K562 (cell line): ENCODE data around the gene CENPV. TPM values are rescaled to one million over a fixed set of nuclear protein-coding genes. Genes with fewer than 3 reads are reported as not detected.

Experiments used
- ATAC-seq: fragments of 200-7000 bp; cut with Tn5 transposase; 3 replicates; pipeline ENCODE4 v1.9.1; 2020; ENCODE audit warnings: moderate library complexity
- BruUV-seq: library from RNA; stranded (reverse); fragments of 400-500 nt; replicated peaks from 2 replicates; lab custom pipeline; 2021; lab: Mats Ljungman, UMichigan
- CTCF ChIA-PET: fragments of 300-600 bp; formaldehyde crosslinking; extraction: SDS; loops from one replicate; lab custom pipeline; 2021; ENCODE audit warnings: low intra/inter-chr PET ratio; lab: Yijun Ruan, JAX
- POLR2A ChIA-PET: fragments of 300-600, 350-650 bp; sonication (Branson Sonifier 250); formaldehyde crosslinking; extraction: SDS; loops from one replicate; lab custom pipeline; 2021; ENCODE audit warnings: antibody characterized with exemption, inconsistent platforms; lab: Yijun Ruan, JAX
- DNase-seq, 4 experiments: peaks; one replicate each; pipeline versions ENCODE4 v3.0.0 to v3.0.0-alpha.2; 2011 to 2018; ENCODE audit warnings: low spot score in 3 of 4, mixed read lengths in 3 of 4; ENCODE audit errors: extremely low read depth in 1 of 4
- FAIRE-seq: peaks from 2 replicates; lab custom pipeline; 2011; peaks lifted over from hg19 to GRCh38; lab: Jason Lieb, UNC
- H2AFZ ChIP-seq: 2 replicates; pipeline ENCODE4 v1.6.0; 2011; ENCODE audit warnings: low read depth, low read length, control low read depth, inconsistent platforms
- H3K27ac ChIP-seq: fragments of 200-600 bp; 3 replicates; pipeline ENCODE4 v1.8.0; 2011; ENCODE audit warnings: low read depth, mild to moderate bottlenecking, control low read depth, inconsistent platforms, low read length, moderate library complexity, mixed read lengths; ENCODE audit errors: extremely low read depth
- H3K27me3 ChIP-seq, 2 experiments: fragments of 300-600 bp in 1 of 2; 2 replicates in 1 of 2; 3 replicates in 1 of 2; pipeline versions ENCODE4 v1.6.0 to v1.8.0; 2011; ENCODE audit warnings: inconsistent platforms in 2 of 2, low read length in 2 of 2, mild to moderate bottlenecking in 1 of 2, mixed read lengths in 1 of 2, moderate library complexity in 1 of 2; ENCODE audit not compliant: control insufficient read depth in 2 of 2, insufficient read depth in 2 of 2
- H3K36me3 ChIP-seq: fragments of 300-600 bp; 3 replicates; pipeline ENCODE4 v1.8.0; 2011; ENCODE audit warnings: mild to moderate bottlenecking, low read length, inconsistent platforms; ENCODE audit not compliant: control insufficient read depth, insufficient read depth
- H3K4me1 ChIP-seq, 2 experiments: fragments of 200-600 bp in 1 of 2; replicated peaks in 1 of 2; 2 replicates in 1 of 2; 3 replicates in 1 of 2; pipeline versions ENCODE4 v1.5.1 to v1.8.0; 2011; ENCODE audit warnings: inconsistent platforms in 2 of 2, low read length in 2 of 2, mild to moderate bottlenecking in 1 of 2, mixed read lengths in 1 of 2, moderate library complexity in 1 of 2; ENCODE audit not compliant: control insufficient read depth in 2 of 2, insufficient read depth in 2 of 2
- H3K4me2 ChIP-seq: 2 replicates; pipeline ENCODE4 v1.6.1; 2011; ENCODE audit warnings: low read length, control low read depth, inconsistent platforms, mixed read lengths; ENCODE audit not compliant: insufficient read depth
- H3K4me3 ChIP-seq: fragments of 200-600 bp; sonication (generic), shearing (Covaris generic); 2 replicates; pipeline ENCODE4 v1.5.1; 2016; ENCODE audit warnings: control low read depth, inconsistent platforms
- H3K79me2 ChIP-seq: fragments of 200-600 bp; 3 replicates; pipeline ENCODE4 v1.8.0; 2011; ENCODE audit warnings: low read length, inconsistent platforms; ENCODE audit not compliant: control insufficient read depth, insufficient read depth
- H3K9ac ChIP-seq, 2 experiments: 2 replicates each; pipeline versions ENCODE4 v1.6.0 to v1.6.1; 2011; ENCODE audit warnings: low read depth in 2 of 2, low read length in 2 of 2, control low read depth in 1 of 2, inconsistent platforms in 1 of 2, mild to moderate bottlenecking in 1 of 2, mixed read lengths in 1 of 2; ENCODE audit not compliant: insufficient read depth in 1 of 2
- H3K9me1 ChIP-seq: one replicate; pipeline ENCODE4 v1.6.0; 2011; ENCODE audit warnings: inconsistent platforms, mild to moderate bottlenecking, low read length, moderate library complexity; ENCODE audit not compliant: control insufficient read depth, insufficient read depth
- H3K9me3 ChIP-seq: replicated peaks from 2 replicates; pipeline ENCODE4 v1.5.1; 2011; ENCODE audit warnings: low read depth, low read length, inconsistent platforms; ENCODE audit not compliant: control insufficient read depth, insufficient read depth
- H4K20me1 ChIP-seq: replicated peaks from 2 replicates; pipeline ENCODE4 v1.6.1; 2011; ENCODE audit warnings: low read length, inconsistent platforms, mixed read lengths; ENCODE audit not compliant: control insufficient read depth, insufficient read depth
- RAD21 ChIP-seq, 2 experiments: fragments of 250-450 bp in 1 of 2; fragments of 450-650 bp in 1 of 2; sonication (Bioruptor Pico) in 1 of 2; formaldehyde crosslinking in 1 of 2; IDR thresholded peaks in 1 of 2; conservative IDR thresholded peaks in 1 of 2; 2 replicates each; pipeline versions ENCODE4 v1.4.0 to v1.8.0; 2020 to 2022; ENCODE audit warnings: mild to moderate bottlenecking in 2 of 2, moderate library complexity in 1 of 2
- RBM39 ChIP-seq: fragments of 200-400 bp; formaldehyde crosslinking; optimal IDR thresholded peaks from 2 replicates; pipeline ENCODE3; 2018; ENCODE audit warnings: low read depth, low read length
- RUNX1 ChIP-seq: sonication (generic); IDR thresholded peaks from 2 replicates; pipeline ENCODE4 v1.6.1; 2016; ENCODE audit warnings: antibody characterized with exemption, low read depth
- TCFL5 ChIP-seq: fragments of 250-450 bp; sonication (Bioruptor Pico); conservative IDR thresholded peaks from 2 replicates; pipeline ENCODE4 v1.6.1; 2021; ENCODE audit warnings: mild to moderate bottlenecking, moderate library complexity, matching md5 sums
- WGBS: fragments of 100-300 bp; shearing (Covaris generic); methylation state at CpG from one replicate; pipeline ENCODE4 v1.1.6; 2016; ENCODE audit warnings: low coverage, mixed read lengths; ENCODE audit not compliant: insufficient coverage; ENCODE audit errors: missing lambda C conversion rate; 5-methylcytosine and 5-hydroxymethylcytosine counted together
- in situ Hi-C: fragments of 300-500 bp; cut with MboI; formaldehyde crosslinking; loops from 4 replicates; pipeline ENCODE4 v1.15.0; 2018; ENCODE audit warnings: inconsistent platforms, mixed read lengths
- intact Hi-C: fragments of 100-400 bp; cut with micrococcal nuclease; formaldehyde crosslinking; loops from 2 replicates; pipeline ENCODE4 v1.14.2; 2022
- polyA plus RNA-seq, 8 experiments: library from polyadenylated mRNA; depleted of rRNA in 4 of 8; stranded (reverse) in 5 of 8; unstranded in 3 of 8; fragments of >200 nt; fragmentation: Nextera tagmentation in 2 of 8; fragmentation: Illumina TruSeq in 1 of 8; extraction: Ambion mirVana in 2 of 8; extraction: Trizol in 1 of 8; gene quantifications; 2 replicates each; pipeline versions ENCODE4 v1.2.1 to v1.2.3, GENCODE V29; 2011 to 2014; ENCODE audit warnings: inconsistent platforms in 1 of 8, missing spikeins in 1 of 8
- total RNA-seq, 7 experiments: library from RNA; depleted of rRNA in 6 of 7; stranded (reverse); fragments of >200 nt in 6 of 7; fragmentation: Illumina TruSeq in 2 of 7; extraction: Trizol in 2 of 7; gene quantifications; 2 replicates each; pipeline versions ENCODE4 v1.2.1 to v1.2.3, GENCODE V29; 2011 to 2021; ENCODE audit warnings: low replicate concordance in 1 of 7
- TF ChIP-seq, protein P1 (sequence below): sonication (generic); formaldehyde crosslinking; IDR thresholded peaks from 2 replicates; pipeline ENCODE4 v1.8.0; 2023; ENCODE audit warnings: mild to moderate bottlenecking, missing genetic modification reagents

The CENPV gene
- total and polyA plus RNA-seq, 9 of the 15 experiments (the other 6 are each of a cell fraction or from before 2014, with no cell fraction given), result 17.8 to 131 (median 89.3) TPM

GRCh38 chr17:16300554-16300953 lies 52.7 kb downstream of the CENPV start:
- ChIA-PET CTCF (no interaction called here), POLR2A (interaction anchor here (0.8 kb wide), 1 partner anchor 14 kb away, joined by 3 read pairs; no protein-coding TSS in a partner anchor)
- BruUV-seq, result no TSS peak
- no peak for DNase-seq
- H3K9ac ChIP-seq, result no peak overlapping the region
- TF ChIP-seq RUNX1 (no peak), RAD21 (CRISPR knock-in tag; conservative IDR thresholded peaks at IDR 0.05 in 1 of 2, IDR thresholded peaks at IDR 0.05 in 1 of 2) (no peak), TCFL5 (no peak), RBM39 (no peak)
- TF ChIP-seq, protein P1, sequence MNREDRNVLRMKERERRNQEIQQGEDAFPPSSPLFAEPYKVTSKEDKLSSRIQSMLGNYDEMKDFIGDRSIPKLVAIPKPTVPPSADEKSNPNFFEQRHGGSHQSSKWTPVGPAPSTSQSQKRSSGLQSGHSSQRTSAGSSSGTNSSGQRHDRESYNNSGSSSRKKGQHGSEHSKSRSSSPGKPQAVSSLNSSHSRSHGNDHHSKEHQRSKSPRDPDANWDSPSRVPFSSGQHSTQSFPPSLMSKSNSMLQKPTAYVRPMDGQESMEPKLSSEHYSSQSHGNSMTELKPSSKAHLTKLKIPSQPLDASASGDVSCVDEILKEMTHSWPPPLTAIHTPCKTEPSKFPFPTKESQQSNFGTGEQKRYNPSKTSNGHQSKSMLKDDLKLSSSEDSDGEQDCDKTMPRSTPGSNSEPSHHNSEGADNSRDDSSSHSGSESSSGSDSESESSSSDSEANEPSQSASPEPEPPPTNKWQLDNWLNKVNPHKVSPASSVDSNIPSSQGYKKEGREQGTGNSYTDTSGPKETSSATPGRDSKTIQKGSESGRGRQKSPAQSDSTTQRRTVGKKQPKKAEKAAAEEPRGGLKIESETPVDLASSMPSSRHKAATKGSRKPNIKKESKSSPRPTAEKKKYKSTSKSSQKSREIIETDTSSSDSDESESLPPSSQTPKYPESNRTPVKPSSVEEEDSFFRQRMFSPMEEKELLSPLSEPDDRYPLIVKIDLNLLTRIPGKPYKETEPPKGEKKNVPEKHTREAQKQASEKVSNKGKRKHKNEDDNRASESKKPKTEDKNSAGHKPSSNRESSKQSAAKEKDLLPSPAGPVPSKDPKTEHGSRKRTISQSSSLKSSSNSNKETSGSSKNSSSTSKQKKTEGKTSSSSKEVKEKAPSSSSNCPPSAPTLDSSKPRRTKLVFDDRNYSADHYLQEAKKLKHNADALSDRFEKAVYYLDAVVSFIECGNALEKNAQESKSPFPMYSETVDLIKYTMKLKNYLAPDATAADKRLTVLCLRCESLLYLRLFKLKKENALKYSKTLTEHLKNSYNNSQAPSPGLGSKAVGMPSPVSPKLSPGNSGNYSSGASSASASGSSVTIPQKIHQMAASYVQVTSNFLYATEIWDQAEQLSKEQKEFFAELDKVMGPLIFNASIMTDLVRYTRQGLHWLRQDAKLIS (CRISPR knock-in tag), result no peak
- no peaks in the 10 kb centered on the region for H3K27me3 ChIP-seq
- H3K79me2 ChIP-seq, result no peaks in the 10 kb centered on the region
- H3K36me3 ChIP-seq, result peaks cover 5% of the 10 kb centered on the region; the same call in 2 of the 3 replicates
- no peaks in the 10 kb centered on the region for H3K9me3 ChIP-seq
- in situ Hi-C loops, result no loop called here
- H4K20me1 ChIP-seq, result no peaks in the 10 kb centered on the region
- H3K4me1 ChIP-seq, result peaks cover 9 to 19% of the 10 kb centered on the region in 2 experiments; a peak in 3 of 5 replicates
- no peak for ATAC-seq
- no peak overlapping the region for H3K27ac ChIP-seq
- WGBS, result no CpG with 5 or more reads among the region's 3 CpGs
- H2AFZ ChIP-seq, result no peak overlapping the region
- H3K4me2 ChIP-seq, result no peak overlapping the region
- H3K9me1 ChIP-seq, result no peaks in the 10 kb centered on the region
- no peak for FAIRE-seq
- intact Hi-C loops, result no loop called here
- no peak overlapping the region for H3K4me3 ChIP-seq
